Activated naive CD4-positive, alpha-beta T cell treated with anti-CD3 and anti-CD28 coated beads for 36 hours (primary cell): ENCODE data around the gene ZBTB3. TPM values are rescaled to one million over a fixed set of nuclear protein-coding genes. Genes with fewer than 3 reads are reported as not detected.

Source experiments
- CTCF ChIA-PET: fragments of 350-600 bp; sonication (Branson Sonifier 250); formaldehyde crosslinking; loops from one replicate; lab custom pipeline; 2021; ENCODE audit warnings: antibody characterized with exemption; lab: Charles Lee
- DNase-seq: peaks from one replicate; pipeline ENCODE4 v3.0.0-alpha.2; 2020
- H3K27ac Mint-ChIP-seq: one replicate; pipeline ENCODE4 v1.8.0; 2021; ENCODE audit warnings: mild to moderate bottlenecking, mixed read lengths
- H3K27me3 Mint-ChIP-seq: one replicate; pipeline ENCODE4 v1.8.0; 2021; ENCODE audit warnings: low read depth, mixed read lengths
- H3K36me3 Mint-ChIP-seq: one replicate; pipeline ENCODE4 v1.8.0; 2021; ENCODE audit warnings: low read depth, mixed read lengths
- H3K4me1 Mint-ChIP-seq: one replicate; pipeline ENCODE4 v1.8.0; 2021; ENCODE audit warnings: low read depth, mixed read lengths
- H3K4me3 Mint-ChIP-seq: one replicate; pipeline ENCODE4 v1.8.0; 2021; ENCODE audit warnings: mild to moderate bottlenecking, moderate library complexity, mixed read lengths
- H3K9me3 Mint-ChIP-seq: one replicate; pipeline ENCODE4 v1.8.0; 2021; ENCODE audit warnings: mixed read lengths
- intact Hi-C: fragments of 100-400 bp; cut with micrococcal nuclease; formaldehyde crosslinking; loops from one replicate; pipeline ENCODE4 v1.15.1; 2023
- total RNA-seq, 2 experiments: library from RNA; stranded (reverse); gene quantifications; one replicate each; pipeline ENCODE4 v1.2.3, GENCODE V29; 2021

Gene ZBTB3
- 10 to 100 TPM; 12.1 to 13.5 TPM for total RNA-seq

- Mint-ChIP-seq H3K36me3 (peaks cover 2% of the 10 kb centered on the region), H3K27ac (peak within 1 kb of the TSS; percentile 96), H3K4me3 (peak within 1 kb of the TSS; percentile 98), H3K4me1 (peaks cover 34% of the 10 kb centered on the region), H3K9me3 (no peaks in the 10 kb centered on the region), H3K27me3 (no peaks in the 10 kb centered on the region)
- peak; percentile 99 for DNase-seq
- CTCF ChIA-PET, result interaction anchor here (0.5 to 3.6 kb wide), 10 partner anchors 8 to 280 kb away, joined by 3 to 18 read pairs (median 4); partner anchors contain the start of genes HNRNPUL2, TAF6L, TMEM179B and TUT1
- intact Hi-C loops, result loop anchor here (1.0 kb wide), 5 partner anchors 7 to 45 kb away; partner anchors contain the start of genes HNRNPUL2, POLR2G and TAF6L
These were observed at the start of gene ZBTB3 for GRCh38 chr11:62753736-62754603. TSS of gene ZBTB3 (minus strand) at chr11:62754160. CDS start at chr11:62753664, 496 bp downstream.

GRCh38 chr11:62801071-62801470, 47.1 kb upstream of the ZBTB3 start:
- Mint-ChIP-seq H3K4me3 (no peak overlapping the region), H3K27ac (no peak overlapping the region), H3K9me3 (no peaks in the 10 kb centered on the region), H3K27me3 (no peaks in the 10 kb centered on the region), H3K36me3 (peaks cover 53% of the 10 kb centered on the region), H3K4me1 (peaks cover 26% of the 10 kb centered on the region)
- CTCF ChIA-PET, result interaction anchor here (1.1 kb wide), 2 partner anchors 10 to 63 kb away, joined by 3 read pairs; no protein-coding TSS in a partner anchor
- DNase-seq, result no peak
- intact Hi-C loops, result no loop called here

GRCh38 chr11:62799486-62799885, 45.5 kb upstream of the ZBTB3 start:
- DNase-seq, result no peak
- no peak overlapping the region for H3K4me3 Mint-ChIP-seq
- no peaks in the 10 kb centered on the region for H3K27me3 Mint-ChIP-seq
- H3K9me3 Mint-ChIP-seq, result no peaks in the 10 kb centered on the region
- peaks cover 24% of the 10 kb centered on the region for H3K4me1 Mint-ChIP-seq
- intact Hi-C loops, result no loop called here
- H3K27ac Mint-ChIP-seq, result no peak overlapping the region
- peaks cover 65% of the 10 kb centered on the region for H3K36me3 Mint-ChIP-seq
- CTCF ChIA-PET, result no interaction called here

GRCh38 chr11:62796281-62796680, 42.3 kb upstream of the ZBTB3 start:
- Mint-ChIP-seq H3K9me3 (no peaks in the 10 kb centered on the region), H3K27ac (no peak overlapping the region), H3K4me1 (peaks cover 13% of the 10 kb centered on the region), H3K4me3 (no peak overlapping the region), H3K27me3 (no peaks in the 10 kb centered on the region), H3K36me3 (peaks cover 59% of the 10 kb centered on the region)
- no peak for DNase-seq
- CTCF ChIA-PET, result interaction anchor here (0.7 to 4.0 kb wide), 3 partner anchors 8 to 40 kb away, joined by 3 to 24 read pairs (median 4); partner anchors contain the start of gene TMEM179B
- intact Hi-C loops, result no loop called here

- Mint-ChIP-seq H3K36me3 (peaks cover 60% of the 10 kb centered on the region), H3K4me3 (no peak overlapping the region), H3K27ac (peak overlapping the region; percentile 36), H3K27me3 (no peaks in the 10 kb centered on the region), H3K4me1 (peaks cover 29% of the 10 kb centered on the region), H3K9me3 (no peaks in the 10 kb centered on the region)
- intact Hi-C loops, result no loop called here
- no peak for DNase-seq
- CTCF ChIA-PET, result interaction anchor here (0.6 to 4.0 kb wide), 4 partner anchors 8 to 58 kb away, joined by 3 to 24 read pairs (median 4); partner anchors contain the start of genes STX5 and TMEM179B
These were observed 40.3 kb upstream of the ZBTB3 start for GRCh38 chr11:62794201-62794775.

- H3K9me3 Mint-ChIP-seq, result no peaks in the 10 kb centered on the region
- H3K36me3 Mint-ChIP-seq, result peaks cover 49% of the 10 kb centered on the region
- DNase-seq, result peak; percentile 28
- CTCF ChIA-PET, result interaction anchor here (0.7 kb wide), 1 partner anchor 32 kb away, joined by 3 read pairs; no protein-coding TSS in a partner anchor
- H3K4me1 Mint-ChIP-seq, result peaks cover 47% of the 10 kb centered on the region
- H3K4me3 Mint-ChIP-seq, result peak overlapping the region; percentile 85
- intact Hi-C loops, result loop anchor here (1.0 kb wide), 3 partner anchors 13 to 49 kb away; partner anchors contain the start of gene NXF1
- H3K27ac Mint-ChIP-seq, result peak overlapping the region; percentile 90
- H3K27me3 Mint-ChIP-seq, result no peaks in the 10 kb centered on the region
These were observed 38.2 kb upstream of the ZBTB3 start for GRCh38 chr11:62792202-62792575.

GRCh38 chr11:62791501-62792201, 37.7 kb upstream of the ZBTB3 start, which contains the start of gene TMEM223:
TSS of gene TMEM223 (minus strand) at chr11:62792006. CDS start at chr11:62791994, 12 bp downstream.
- CTCF ChIA-PET, result interaction anchor here (0.7 to 1.1 kb wide), 3 partner anchors 32 to 70 kb away, joined by 3 to 4 read pairs (median 4); no protein-coding TSS in a partner anchor
- H3K4me3 Mint-ChIP-seq, result peak within 1 kb of the TSS; percentile 85
- H3K9me3 Mint-ChIP-seq, result no peaks in the 10 kb centered on the region
- peaks cover 44% of the 10 kb centered on the region for H3K36me3 Mint-ChIP-seq
- H3K4me1 Mint-ChIP-seq, result peaks cover 47% of the 10 kb centered on the region
- no peaks in the 10 kb centered on the region for H3K27me3 Mint-ChIP-seq
- peak within 1 kb of the TSS; percentile 90 for H3K27ac Mint-ChIP-seq
- intact Hi-C loops, result loop anchor here (1.0 kb wide), 3 partner anchors 14 to 50 kb away; partner anchors contain the start of gene NXF1
- DNase-seq, result peak; percentile 92

- DNase-seq, result no peak
- no peaks in the 10 kb centered on the region for H3K27me3 Mint-ChIP-seq
- H3K27ac Mint-ChIP-seq, result peak overlapping the region; percentile 93
- no peaks in the 10 kb centered on the region for H3K9me3 Mint-ChIP-seq
- H3K4me3 Mint-ChIP-seq, result peak overlapping the region; percentile 92
- intact Hi-C loops, result loop anchor here (5.0 kb wide), 1 partner anchor 233 kb away; no protein-coding TSS in a partner anchor
- peaks cover 55% of the 10 kb centered on the region for H3K4me1 Mint-ChIP-seq
- H3K36me3 Mint-ChIP-seq, result peaks cover 28% of the 10 kb centered on the region
- CTCF ChIA-PET, result interaction anchor here (0.7 to 1.6 kb wide), 3 partner anchors 43 to 69 kb away, joined by 3 to 4 read pairs (median 3); partner anchors contain the start of gene TEX54
These were observed 35.6 kb upstream of the ZBTB3 start for GRCh38 chr11:62789576-62789975.

GRCh38 chr11:62788991-62789390, 35.0 kb upstream of the ZBTB3 start:
- Mint-ChIP-seq H3K27me3 (no peaks in the 10 kb centered on the region), H3K27ac (peak overlapping the region; percentile 93), H3K4me1 (peaks cover 53% of the 10 kb centered on the region), H3K36me3 (peaks cover 22% of the 10 kb centered on the region), H3K9me3 (no peaks in the 10 kb centered on the region), H3K4me3 (peak overlapping the region; percentile 92)
- CTCF ChIA-PET, result interaction anchor here (0.7 to 1.6 kb wide), 3 partner anchors 17 to 44 kb away, joined by 3 to 5 read pairs (median 4); partner anchors contain the start of genes NXF1 and TEX54
- DNase-seq, result no peak
- intact Hi-C loops, result loop anchor here (5.0 kb wide), 1 partner anchor 233 kb away; no protein-coding TSS in a partner anchor

GRCh38 chr11:62787005-62787759, 33.2 kb upstream of the ZBTB3 start, which contains the start of gene TMEM179B:
TSS of gene TMEM179B (plus strand) at chr11:62787402. CDS start at chr11:62787432, 30 bp downstream.
- H3K9me3 Mint-ChIP-seq, result no peaks in the 10 kb centered on the region
- intact Hi-C loops, result loop anchor here (1.0 to 5.0 kb wide), 10 partner anchors 16 to 235 kb away; partner anchors contain the start of genes NXF1, POLR2G, TAF6L and TTC9C
- H3K36me3 Mint-ChIP-seq, result peaks cover 17% of the 10 kb centered on the region
- CTCF ChIA-PET, result interaction anchor here (0.5 to 3.9 kb wide), 28 partner anchors 9 to 236 kb away, joined by 3 to 53 read pairs (median 6); partner anchors contain the start of genes HNRNPUL2, NXF1, STX5 and TAF6L
- peak within 1 kb of the TSS; percentile 93 for H3K27ac Mint-ChIP-seq
- peaks cover 47% of the 10 kb centered on the region for H3K4me1 Mint-ChIP-seq
- peak; percentile 99 for DNase-seq
- H3K27me3 Mint-ChIP-seq, result no peaks in the 10 kb centered on the region
- H3K4me3 Mint-ChIP-seq, result peak within 1 kb of the TSS; percentile 92
